Activated naive CD4-positive, alpha-beta T cell (primary cell): ENCODE data around the gene FXYD2.
"Not testable (repeated sequence)": the region's sequence is repeated elsewhere in the genome, so short reads cannot be mapped to it uniquely, and the experiment has no call there.

Experiments
- DNase-seq, 4 experiments: peaks; one replicate each; lab custom pipeline; 2025; lab: John Stamatoyannopoulos, UW

Gene FXYD2

GRCh38 chr11:117824571-117825537 lies at the start of gene FXYD2:
FXYD2 (minus strand) TSS chr11:117824744; CDS start chr11:117824678, 66 bp downstream.
- no peak for DNase-seq

GRCh38 chr11:117873828-117874125 lies 49.2 kb upstream of the FXYD2 start:
- no peak for DNase-seq

- DNase-seq = no peak
Measured at GRCh38 chr11:117872975-117873827, 48.7 kb upstream of the FXYD2 start.

- DNase-seq = no peak
Measured at GRCh38 chr11:117872420-117872961, 47.9 kb upstream of the FXYD2 start.

- no peak for DNase-seq
Measured at GRCh38 chr11:117871784-117872183, 47.2 kb upstream of the FXYD2 start.

- DNase-seq = no peak
Measured at GRCh38 chr11:117871160-117871559, 46.6 kb upstream of the FXYD2 start.

GRCh38 chr11:117870103-117870952 lies 45.8 kb upstream of the FXYD2 start:
- no peak for DNase-seq

GRCh38 chr11:117869604-117870003 lies 45.1 kb upstream of the FXYD2 start:
- no peak for DNase-seq

GRCh38 chr11:117868815-117869561 lies 44.4 kb upstream of the FXYD2 start:
- no peak for DNase-seq

- DNase-seq = no peak
Measured at GRCh38 chr11:117868088-117868487, 43.5 kb upstream of the FXYD2 start.

- no peak for DNase-seq
Measured at GRCh38 chr11:117866526-117866925, 42.0 kb upstream of the FXYD2 start.

GRCh38 chr11:117865546-117865945 lies 41.0 kb upstream of the FXYD2 start:
- DNase-seq = not testable (repeated sequence)

GRCh38 chr11:117863383-117863782 lies 38.8 kb upstream of the FXYD2 start:
- no peak for DNase-seq

- no peak for DNase-seq
Measured at GRCh38 chr11:117862753-117863152, 38.2 kb upstream of the FXYD2 start.

GRCh38 chr11:117862019-117862725 lies 37.6 kb upstream of the FXYD2 start:
- no peak for DNase-seq

GRCh38 chr11:117861151-117862018 lies 36.8 kb upstream of the FXYD2 start:
- DNase-seq = no peak

- DNase-seq = no peak
Measured at GRCh38 chr11:117860139-117860538, 35.6 kb upstream of the FXYD2 start.

- no peak for DNase-seq
Measured at GRCh38 chr11:117859488-117860112, 35.1 kb upstream of the FXYD2 start.

- DNase-seq = no peak
Measured at GRCh38 chr11:117859061-117859460, 34.5 kb upstream of the FXYD2 start.
